ENCODE results near the gene ADAP1.

The ADAP1 gene

DNA sequence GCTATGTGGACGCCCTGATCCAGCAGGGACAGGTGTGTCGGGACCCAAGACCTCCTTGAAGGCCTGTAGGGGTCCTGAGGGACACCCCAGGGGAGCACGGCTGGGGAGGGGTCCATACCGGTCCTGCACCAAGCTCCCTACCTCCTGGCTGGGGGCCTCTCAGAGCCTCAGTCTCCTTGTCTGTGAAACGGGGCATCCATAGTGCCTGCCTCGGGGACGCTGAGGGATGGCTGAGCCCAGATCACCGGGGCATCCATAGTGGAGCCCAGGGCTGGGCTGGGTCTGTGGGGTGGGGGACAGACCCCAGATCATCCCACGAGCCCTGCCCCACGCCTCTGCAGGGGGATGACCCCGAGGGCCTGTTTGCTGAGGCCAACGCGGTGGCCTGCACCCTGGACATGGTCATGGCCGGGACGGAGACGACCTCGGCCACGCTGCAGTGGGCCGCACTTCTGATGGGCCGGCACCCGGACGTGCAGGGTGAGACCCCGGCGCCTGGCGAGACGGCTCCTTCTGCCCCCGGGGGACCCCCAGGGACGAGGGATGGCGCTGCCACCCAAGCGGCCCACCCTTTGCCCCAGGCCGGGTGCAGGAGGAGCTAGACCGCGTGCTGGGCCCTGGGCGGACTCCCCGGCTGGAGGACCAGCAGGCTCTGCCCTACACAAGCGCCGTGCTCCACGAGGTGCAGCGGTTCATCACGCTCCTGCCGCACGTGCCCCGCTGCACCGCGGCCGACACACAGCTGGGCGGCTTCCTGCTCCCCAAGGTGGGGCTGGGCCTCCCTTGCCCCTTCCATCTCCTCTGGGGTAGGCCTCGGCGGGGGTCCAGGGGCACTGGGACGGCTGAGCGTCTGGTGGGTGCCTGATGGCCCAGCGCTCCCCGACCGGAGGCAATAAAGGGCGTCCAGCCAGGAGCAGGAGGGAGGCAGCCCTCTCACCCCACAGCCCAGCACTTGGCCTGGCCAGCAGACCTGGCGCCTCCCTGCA, 32.6 kb upstream of the ADAP1 start:
- Histone ChIP-seq H3K27ac (ENCODE audit: low read length) (no peak overlapping the region), H3K4me1 (ENCODE audit: control insufficient read depth, insufficient read depth, low read length) (no peaks in the 10 kb centered on the region; the same call in 1 of the 2 replicates), H3K4me3 (ENCODE audit: low read length) (no peak overlapping the region), H3K27me3 (ENCODE audit: control insufficient read depth, insufficient read depth, low read length) (no peaks in the 10 kb centered on the region), H3K9me3 (ENCODE audit: control insufficient read depth, insufficient read depth, low read length) (no peaks in the 10 kb centered on the region), H3K36me3 (ENCODE audit: control insufficient read depth, insufficient read depth, low read length) (no peaks in the 10 kb centered on the region; the same call in 1 of the 2 replicates)
- WGBS (ENCODE audit: insufficient coverage, insufficient read length) = no CpG with 5 or more reads among the region's 56 CpGs
- no peak for DNase-seq (ENCODE audit: low read depth, low spot score)

DNA sequence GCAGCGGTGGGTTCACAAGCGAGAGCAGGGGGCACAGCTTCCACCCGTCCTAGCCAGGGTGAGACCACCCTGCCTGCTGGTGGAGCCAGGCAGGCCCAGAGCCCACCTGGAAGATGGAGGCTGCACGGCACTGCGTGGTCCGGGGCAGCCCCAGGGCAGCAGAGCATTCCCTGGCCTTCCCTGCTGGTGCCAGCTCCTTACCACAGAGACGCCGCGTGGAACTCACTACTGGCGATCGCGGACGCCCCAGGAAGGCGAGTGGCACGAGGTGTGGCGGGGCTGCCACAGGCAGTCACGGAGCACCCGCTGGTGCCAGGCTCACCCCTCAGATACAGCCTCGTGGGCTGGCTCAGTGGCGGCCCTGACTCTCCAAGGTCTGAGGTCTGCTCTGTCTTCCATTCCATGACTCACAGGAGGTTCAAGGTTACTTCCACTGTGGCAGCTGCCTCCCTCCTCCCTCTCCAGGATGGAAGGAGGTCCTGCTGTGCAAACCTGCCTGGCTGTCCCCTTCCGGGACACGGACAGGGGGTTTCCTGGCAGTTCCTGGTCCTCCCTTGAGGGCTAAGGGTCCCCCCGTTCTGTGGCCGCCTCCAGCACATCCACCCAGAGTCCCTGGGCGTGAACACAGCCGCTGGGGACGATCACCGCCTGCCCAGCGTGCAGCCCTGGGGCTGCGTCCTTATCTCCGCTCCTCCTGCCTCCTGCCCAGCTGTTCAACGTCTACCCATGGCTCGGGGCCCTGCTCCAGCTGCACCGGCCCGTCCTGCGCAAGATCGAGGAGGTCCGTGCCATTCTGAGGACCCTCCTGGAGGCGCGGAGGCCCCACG, 31.6 kb upstream of the ADAP1 start:
- H3K9me3 ChIP-seq (ENCODE audit: control insufficient read depth, insufficient read depth, low read length) = no peaks in the 10 kb centered on the region
- H3K27ac ChIP-seq (ENCODE audit: low read length) = no peak overlapping the region
- no peaks in the 10 kb centered on the region; the same call in 1 of the 2 replicates for H3K36me3 ChIP-seq (ENCODE audit: control insufficient read depth, insufficient read depth, low read length)
- no peak overlapping the region for H3K4me3 ChIP-seq (ENCODE audit: low read length)
- no peaks in the 10 kb centered on the region; the same call in 1 of the 2 replicates for H3K4me1 ChIP-seq (ENCODE audit: control insufficient read depth, insufficient read depth, low read length)
- no peaks in the 10 kb centered on the region for H3K27me3 ChIP-seq (ENCODE audit: control insufficient read depth, insufficient read depth, low read length)
- no peak for DNase-seq (ENCODE audit: low read depth, low spot score)
- no CpG with 5 or more reads among the region's 41 CpGs for WGBS (ENCODE audit: insufficient coverage, insufficient read length)

DNA sequence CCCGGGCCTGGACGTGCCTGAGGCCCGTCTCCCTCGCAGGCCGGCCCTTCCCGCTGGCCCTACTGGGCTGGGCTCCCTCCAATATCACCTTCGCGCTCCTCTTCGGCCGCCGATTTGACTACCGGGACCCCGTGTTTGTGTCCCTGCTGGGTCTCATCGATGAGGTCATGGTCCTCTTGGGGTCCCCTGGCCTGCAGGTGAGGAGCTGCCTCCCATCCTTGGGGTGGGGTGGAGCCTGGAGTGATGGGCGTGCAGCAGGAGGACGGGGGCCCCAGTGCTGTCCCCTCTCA, 30.6 kb upstream of the ADAP1 start:
- no peaks in the 10 kb centered on the region; the same call in 1 of the 2 replicates for H3K4me1 ChIP-seq (ENCODE audit: control insufficient read depth, insufficient read depth, low read length)
- no peaks in the 10 kb centered on the region; the same call in 1 of the 2 replicates for H3K36me3 ChIP-seq (ENCODE audit: control insufficient read depth, insufficient read depth, low read length)
- H3K9me3 ChIP-seq (ENCODE audit: control insufficient read depth, insufficient read depth, low read length) = no peaks in the 10 kb centered on the region
- no CpG with 5 or more reads among the region's 16 CpGs for WGBS (ENCODE audit: insufficient coverage, insufficient read length)
- no peak overlapping the region for H3K27ac ChIP-seq (ENCODE audit: low read length)
- H3K4me3 ChIP-seq (ENCODE audit: low read length) = no peak overlapping the region
- DNase-seq (ENCODE audit: low read depth, low spot score) = no peak
- H3K27me3 ChIP-seq (ENCODE audit: control insufficient read depth, insufficient read depth, low read length) = no peaks in the 10 kb centered on the region

DNA sequence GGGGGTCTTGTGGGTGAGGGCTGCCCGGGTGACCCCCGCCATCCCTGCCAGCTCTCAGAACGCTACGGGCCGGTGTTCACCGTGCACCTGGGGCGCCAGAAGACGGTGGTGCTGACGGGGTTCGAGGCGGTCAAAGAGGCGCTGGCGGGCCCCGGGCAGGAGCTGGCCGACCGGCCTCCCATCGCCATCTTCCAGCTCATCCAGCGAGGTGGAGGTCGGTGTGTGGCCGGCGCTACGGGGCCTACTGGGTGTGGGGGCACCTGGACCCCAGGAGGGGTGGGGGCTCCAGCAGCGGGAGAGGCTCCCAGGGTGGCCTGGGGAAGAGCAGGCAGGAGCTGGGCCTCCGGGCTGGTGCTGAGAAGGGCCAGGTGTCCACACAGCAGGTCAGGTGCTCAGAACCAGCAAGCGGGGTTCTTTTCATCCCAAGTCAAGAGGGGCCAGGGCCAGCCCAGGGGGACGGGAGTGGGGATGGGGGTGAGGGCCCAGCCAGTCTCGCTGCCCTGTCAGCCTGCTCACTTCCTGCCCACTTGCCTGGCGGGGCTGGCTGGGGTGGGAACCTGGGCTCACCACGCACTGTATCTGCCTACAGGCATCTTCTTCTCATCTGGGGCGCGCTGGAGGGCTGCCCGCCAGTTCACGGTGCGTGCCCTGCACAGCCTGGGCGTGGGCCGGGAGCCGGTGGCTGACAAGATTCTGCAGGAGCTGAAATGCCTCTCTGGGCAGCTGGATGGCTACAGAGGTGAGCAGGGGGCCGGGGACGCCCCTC, 30.1 kb upstream of the ADAP1 start:
- H3K27ac ChIP-seq (ENCODE audit: low read length) = no peak overlapping the region
- H3K36me3 ChIP-seq (ENCODE audit: control insufficient read depth, insufficient read depth, low read length) = no peaks in the 10 kb centered on the region; the same call in 1 of the 2 replicates
- WGBS (ENCODE audit: insufficient coverage, insufficient read length) = no CpG with 5 or more reads among the region's 39 CpGs
- no peaks in the 10 kb centered on the region for H3K27me3 ChIP-seq (ENCODE audit: control insufficient read depth, insufficient read depth, low read length)
- H3K9me3 ChIP-seq (ENCODE audit: control insufficient read depth, insufficient read depth, low read length) = no peaks in the 10 kb centered on the region
- DNase-seq (ENCODE audit: low read depth, low spot score) = no peak
- H3K4me1 ChIP-seq (ENCODE audit: control insufficient read depth, insufficient read depth, low read length) = no peaks in the 10 kb centered on the region; the same call in 1 of the 2 replicates
- H3K4me3 ChIP-seq (ENCODE audit: low read length) = no peak overlapping the region

DNA sequence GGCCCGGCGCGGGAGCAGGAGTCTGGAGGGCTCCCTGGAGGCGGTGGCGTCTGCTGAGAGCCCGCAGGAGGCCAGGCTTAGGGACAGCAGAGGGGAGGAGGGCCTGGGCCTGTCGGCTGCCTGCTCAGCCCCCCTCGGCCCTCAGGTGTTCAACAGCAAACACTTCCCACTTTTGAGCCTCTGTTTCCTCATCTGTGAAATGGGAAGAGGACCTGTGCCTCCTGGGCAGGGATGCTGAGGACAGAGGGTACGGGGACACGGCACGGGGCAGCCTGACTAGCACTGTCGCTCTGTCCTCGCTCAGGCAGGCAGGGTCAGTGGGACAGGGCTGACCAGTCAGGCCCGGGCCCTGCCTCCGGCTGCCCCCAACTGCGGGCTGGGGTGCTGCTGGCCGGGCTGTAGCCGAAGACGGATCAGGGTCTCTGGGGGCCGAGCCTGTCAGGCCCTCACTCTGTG, 29.2 kb upstream of the ADAP1 start:
- Histone ChIP-seq H3K27me3 (ENCODE audit: control insufficient read depth, insufficient read depth, low read length) (no peaks in the 10 kb centered on the region), H3K9me3 (ENCODE audit: control insufficient read depth, insufficient read depth, low read length) (no peaks in the 10 kb centered on the region), H3K27ac (ENCODE audit: low read length) (no peak overlapping the region), H3K4me1 (ENCODE audit: control insufficient read depth, insufficient read depth, low read length) (no peaks in the 10 kb centered on the region; the same call in 1 of the 2 replicates), H3K36me3 (ENCODE audit: control insufficient read depth, insufficient read depth, low read length) (no peaks in the 10 kb centered on the region; the same call in 1 of the 2 replicates), H3K4me3 (ENCODE audit: low read length) (no peak overlapping the region)
- DNase-seq (ENCODE audit: low read depth, low spot score) = no peak
- WGBS (ENCODE audit: insufficient coverage, insufficient read length) = no CpG with 5 or more reads among the region's 20 CpGs

DNA sequence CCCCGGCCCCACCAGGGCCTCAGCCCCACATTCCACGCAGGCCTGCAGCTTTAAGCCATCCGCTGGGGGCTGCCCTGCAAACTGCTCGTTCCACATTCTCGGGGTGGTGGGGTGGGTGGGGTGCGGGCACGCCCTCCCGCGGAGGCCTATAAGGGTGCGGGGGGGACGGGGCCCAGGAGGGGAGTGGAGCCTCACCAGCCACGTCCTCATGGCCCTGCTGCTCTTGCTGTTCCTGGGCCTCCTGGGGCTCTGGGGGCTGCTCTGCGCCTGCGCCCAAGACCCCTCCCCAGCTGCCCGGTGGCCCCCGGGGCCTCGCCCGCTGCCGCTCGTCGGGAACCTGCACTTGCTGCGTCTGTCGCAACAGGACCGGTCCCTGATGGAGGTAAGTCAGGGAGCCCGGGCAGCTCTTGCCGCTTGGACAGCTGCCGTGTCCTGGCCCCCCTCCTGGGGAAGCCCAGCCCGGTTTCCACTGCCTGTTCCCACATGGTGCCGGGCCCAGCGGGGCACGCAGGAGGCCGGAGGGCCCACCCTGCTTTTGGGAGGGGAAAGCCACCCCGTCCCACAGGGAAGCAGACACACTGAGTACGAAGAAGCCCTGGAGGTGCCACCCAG, 28.6 kb upstream of the ADAP1 start, which contains the start of gene CYP2W1:
CYP2W1 (plus strand) TSS at position 178 of the 612 bp plus-strand sequence; CDS start at position 209, 31 bp downstream.
- Histone ChIP-seq H3K27me3 (ENCODE audit: control insufficient read depth, insufficient read depth, low read length) (no peaks in the 10 kb centered on the region), H3K9me3 (ENCODE audit: control insufficient read depth, insufficient read depth, low read length) (no peaks in the 10 kb centered on the region), H3K36me3 (ENCODE audit: control insufficient read depth, insufficient read depth, low read length) (no peaks in the 10 kb centered on the region; the same call in 1 of the 2 replicates), H3K4me3 (ENCODE audit: low read length) (no peak within 1 kb of the TSS), H3K27ac (ENCODE audit: low read length) (no peak within 1 kb of the TSS), H3K4me1 (ENCODE audit: control insufficient read depth, insufficient read depth, low read length) (no peaks in the 10 kb centered on the region; the same call in 1 of the 2 replicates)
- WGBS (ENCODE audit: insufficient coverage, insufficient read length) = no CpG with 5 or more reads among the region's 34 CpGs
- DNase-seq (ENCODE audit: low read depth, low spot score) = no peak

DNA sequence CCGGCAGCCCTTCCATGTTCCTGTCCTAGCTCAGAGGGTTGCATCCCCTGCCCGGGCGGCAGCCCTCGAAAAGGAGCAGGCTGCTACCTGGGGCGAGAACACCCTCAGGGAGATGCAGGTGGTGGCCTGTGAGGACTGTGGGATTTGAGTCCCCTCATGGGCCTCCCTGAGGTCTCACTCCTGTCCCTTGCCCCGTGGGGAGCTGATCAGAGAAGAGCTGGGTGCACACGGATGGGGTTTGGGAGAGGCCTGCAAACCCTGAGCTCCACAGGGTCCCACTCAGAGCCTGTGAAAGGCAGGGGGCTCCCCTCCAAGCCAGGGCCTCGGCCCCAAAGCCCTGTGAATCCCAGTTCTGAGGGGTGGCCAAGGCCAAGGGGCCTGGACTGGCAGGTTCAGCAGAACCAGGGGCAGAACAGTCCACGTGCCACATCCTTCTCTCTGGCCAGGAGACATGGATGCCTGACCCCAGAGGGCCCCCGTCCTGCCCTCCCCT, 28.1 kb upstream of the ADAP1 start:
- no CpG with 5 or more reads among the region's 10 CpGs for WGBS (ENCODE audit: insufficient coverage, insufficient read length)
- Histone ChIP-seq H3K36me3 (ENCODE audit: control insufficient read depth, insufficient read depth, low read length) (no peaks in the 10 kb centered on the region), H3K27ac (ENCODE audit: low read length) (no peak overlapping the region), H3K4me3 (ENCODE audit: low read length) (no peak overlapping the region), H3K27me3 (ENCODE audit: control insufficient read depth, insufficient read depth, low read length) (no peaks in the 10 kb centered on the region), H3K4me1 (ENCODE audit: control insufficient read depth, insufficient read depth, low read length) (no peaks in the 10 kb centered on the region; the same call in 1 of the 2 replicates), H3K9me3 (ENCODE audit: control insufficient read depth, insufficient read depth, low read length) (no peaks in the 10 kb centered on the region)
- no peak for DNase-seq (ENCODE audit: low read depth, low spot score)

DNA sequence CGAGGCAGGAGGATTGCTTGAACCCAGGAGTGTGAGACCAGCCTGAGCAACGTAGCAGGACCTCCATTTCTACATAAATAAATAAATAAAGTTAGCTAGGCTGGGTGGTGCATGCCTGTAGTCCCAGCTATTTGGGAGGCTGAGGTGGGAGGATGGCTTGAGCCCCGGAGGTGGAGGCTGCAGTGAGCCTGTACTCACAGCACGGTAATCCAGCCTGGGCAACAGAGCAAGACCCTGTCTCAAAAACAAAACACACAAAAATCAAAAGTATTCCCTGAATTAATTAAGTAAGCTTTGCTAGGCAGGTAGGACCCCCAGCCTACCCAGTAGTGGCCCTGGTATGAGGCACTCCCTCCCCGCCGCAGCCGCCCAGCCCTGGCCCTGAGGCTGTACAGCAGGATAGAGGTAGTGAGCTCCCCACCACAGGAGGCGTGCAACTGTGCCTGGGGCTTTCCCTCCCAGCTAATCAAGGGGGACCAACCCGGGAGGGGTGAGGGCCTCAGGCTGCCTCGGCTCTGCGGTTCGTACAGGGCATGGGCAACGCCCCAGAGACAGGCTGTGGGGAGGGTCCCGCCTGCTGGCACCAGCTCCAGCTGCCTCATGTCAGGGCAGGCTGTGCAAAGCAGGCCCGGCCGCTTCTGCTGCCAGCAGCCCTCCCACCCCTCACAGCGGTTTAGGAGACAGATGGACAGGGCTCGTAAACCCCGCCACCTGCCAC, 27.5 kb upstream of the ADAP1 start:
- WGBS (ENCODE audit: insufficient coverage, insufficient read length) = no CpG with 5 or more reads among the region's 19 CpGs
- Histone ChIP-seq H3K4me1 (ENCODE audit: control insufficient read depth, insufficient read depth, low read length) (no peaks in the 10 kb centered on the region; the same call in 1 of the 2 replicates), H3K36me3 (ENCODE audit: control insufficient read depth, insufficient read depth, low read length) (no peaks in the 10 kb centered on the region), H3K27ac (ENCODE audit: low read length) (no peak overlapping the region), H3K27me3 (ENCODE audit: control insufficient read depth, insufficient read depth, low read length) (no peaks in the 10 kb centered on the region), H3K9me3 (ENCODE audit: control insufficient read depth, insufficient read depth, low read length) (no peaks in the 10 kb centered on the region), H3K4me3 (ENCODE audit: low read length) (no peak overlapping the region)
- no peak for DNase-seq (ENCODE audit: low read depth, low spot score)

DNA sequence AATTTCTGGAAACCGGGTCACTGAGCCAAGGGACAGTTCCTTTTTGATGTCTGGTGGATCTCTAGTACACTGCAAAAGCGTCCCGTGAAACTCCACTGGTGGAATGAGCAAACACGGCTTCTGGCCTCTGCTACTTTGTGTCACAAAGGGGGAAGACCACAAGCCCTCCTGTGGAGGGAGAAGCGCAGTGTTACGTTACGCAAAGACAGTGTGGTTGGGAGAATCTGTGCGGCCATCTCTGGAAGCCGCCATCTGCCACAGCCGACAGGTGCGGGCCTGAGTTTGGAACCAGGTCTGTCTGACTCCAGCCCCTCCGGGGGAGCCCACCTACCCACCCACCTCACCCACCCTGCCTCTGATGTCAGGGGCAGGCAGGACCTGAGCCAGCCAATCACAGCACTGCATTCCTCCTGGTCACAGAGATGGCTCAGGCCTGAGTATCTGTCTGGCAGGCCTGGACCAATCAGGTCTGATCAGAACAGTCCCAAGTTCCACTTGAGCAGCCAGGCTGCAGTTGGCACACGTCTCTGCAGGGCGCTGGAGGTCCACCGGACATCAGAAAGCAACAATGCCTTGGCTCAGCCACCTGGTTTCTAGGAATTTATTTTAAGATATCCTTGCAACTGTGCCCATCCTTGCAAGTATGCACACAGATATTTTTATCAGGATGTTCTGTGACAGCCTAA, 25.5 kb upstream of the ADAP1 start:
- H3K4me3 ChIP-seq (ENCODE audit: low read length) = no peak overlapping the region
- no peak overlapping the region for H3K27ac ChIP-seq (ENCODE audit: low read length)
- no CpG with 5 or more reads among the region's 15 CpGs for WGBS (ENCODE audit: insufficient coverage, insufficient read length)
- no peaks in the 10 kb centered on the region for H3K27me3 ChIP-seq (ENCODE audit: control insufficient read depth, insufficient read depth, low read length)
- no peaks in the 10 kb centered on the region for H3K9me3 ChIP-seq (ENCODE audit: control insufficient read depth, insufficient read depth, low read length)
- H3K36me3 ChIP-seq (ENCODE audit: control insufficient read depth, insufficient read depth, low read length) = no peaks in the 10 kb centered on the region
- peaks cover 2% of the 10 kb centered on the region; the same call in 1 of the 2 replicates for H3K4me1 ChIP-seq (ENCODE audit: control insufficient read depth, insufficient read depth, low read length)
- DNase-seq (ENCODE audit: low read depth, low spot score) = no peak

All from iPS DF 6.9 (cell line).